NCI-H526 (cell line): ENCODE data around the gene NTN4.
A peak's percentile ranks its signal among the peaks of the same experiment; 100 is the strongest.
"Not testable (repeated sequence)": the region's sequence is repeated elsewhere in the genome, so short reads cannot be mapped to it uniquely, and the experiment has no call there.

Experiments
- DNase-seq, 2 experiments: peaks; one replicate each; lab custom pipeline; 2025; lab: John Stamatoyannopoulos, UW

Gene NTN4

GRCh38 chr12:95796225-95796981 is 5.8 kb upstream of the NTN4 start:
- no peak for DNase-seq

GRCh38 chr12:95790917-95791849 is 619 bp upstream of the NTN4 start:
- DNase-seq = peak; percentile 2 to 43

- peak in 1 of 2 experiments; percentile 46 for DNase-seq
These were observed 1.2 kb downstream of the NTN4 start for GRCh38 chr12:95789126-95790032.

- DNase-seq = no peak
These were observed 1.9 kb downstream of the NTN4 start for GRCh38 chr12:95788637-95789036.

- peak in 1 of 2 experiments; percentile 4 for DNase-seq
These were observed 3.2 kb downstream of the NTN4 start for GRCh38 chr12:95787274-95787818.

- no peak for DNase-seq
These were observed 5.6 kb downstream of the NTN4 start for GRCh38 chr12:95784915-95785314.

GRCh38 chr12:95784286-95784685 is 6.3 kb downstream of the NTN4 start:
- DNase-seq = no peak

- DNase-seq = not testable (repeated sequence)
These were observed 15.1 kb downstream of the NTN4 start for GRCh38 chr12:95775466-95775865.

- DNase-seq = no peak
These were observed 16.1 kb downstream of the NTN4 start for GRCh38 chr12:95774311-95775045.

GRCh38 chr12:95773320-95773719 is 17.2 kb downstream of the NTN4 start:
- no peak for DNase-seq

GRCh38 chr12:95767703-95768102 is 22.9 kb downstream of the NTN4 start:
- DNase-seq = no peak

- no peak for DNase-seq
These were observed 24.1 kb downstream of the NTN4 start for GRCh38 chr12:95766356-95767019.

GRCh38 chr12:95764848-95765247 is 25.7 kb downstream of the NTN4 start:
- no peak for DNase-seq

GRCh38 chr12:95763809-95764253 is 26.7 kb downstream of the NTN4 start:
- no peak for DNase-seq

- no peak for DNase-seq
These were observed 28.3 kb downstream of the NTN4 start for GRCh38 chr12:95762123-95762785.

GRCh38 chr12:95760371-95760770 is 30.2 kb downstream of the NTN4 start:
- DNase-seq = no peak

GRCh38 chr12:95759718-95760117 is 30.8 kb downstream of the NTN4 start:
- no peak for DNase-seq

GRCh38 chr12:95759039-95759438 is 31.5 kb downstream of the NTN4 start:
- no peak for DNase-seq

- DNase-seq = no peak
These were observed 34.2 kb downstream of the NTN4 start for GRCh38 chr12:95756362-95756761.
